Measurements from ENCODE around the gene SHB. TPM values are rescaled to one million over a fixed set of nuclear protein-coding genes. Genes with fewer than 3 reads are reported as not detected.

SHB gene
- total and polyA plus RNA-seq, 2 donors from 2014 or later: 16.4 to 39.8 TPM

GRCh38 chr9:37992924-37993349 lies 76.1 kb downstream of the SHB start:
- H3K9me3 ChIP-seq (ENCODE audit: control insufficient read depth in 2 of 3, insufficient read depth in 1 of 3, low read length in 3 of 3): no peaks in the 10 kb centered on the region
- H3K27me3 ChIP-seq (ENCODE audit: control insufficient read depth, insufficient read depth, low read length): no peaks in the 10 kb centered on the region
- H3K4me1 ChIP-seq (ENCODE audit: control insufficient read depth in 2 of 3, insufficient read depth in 2 of 3, low read depth in 1 of 3, low read length in 3 of 3): peaks cover 3 to 17% (median 11%) of the 10 kb centered on the region in 3 donors
- H3K9ac ChIP-seq (ENCODE audit: low read length in 3 of 3): no peak overlapping the region
- no peak for FAIRE-seq
- H3K27ac ChIP-seq (ENCODE audit: low read depth in 2 of 2, low read length in 2 of 2): peak overlapping the region in 1 of 2 donors; percentile 32
- peaks cover 0 to 2% (median 0%) of the 10 kb centered on the region in 3 donors for H3K36me3 ChIP-seq (ENCODE audit: control insufficient read depth in 2 of 3, insufficient read depth in 3 of 3, low read length in 3 of 3)
- DNase-seq: peak in 2 of 5 donors; percentile 15 to 32
- no peak overlapping the region for H3K4me3 ChIP-seq (ENCODE audit: low read length in 3 of 3)
- intact Hi-C loops (cut with DNase I): no loop called here
- no peak for TF ChIP-seq CTCF (IDR thresholded peaks at IDR 0.05; ENCODE audit: borderline replicate concordance, extremely low read depth, insufficient read depth)

GRCh38 chr9:37990404-37991015 lies 78.5 kb downstream of the SHB start:
- DNase-seq: no peak
- Histone ChIP-seq H3K9ac (ENCODE audit: low read length in 3 of 3) (peak overlapping the region in 1 of 3 donors; percentile 37), H3K27me3 (ENCODE audit: control insufficient read depth, insufficient read depth, low read length) (no peaks in the 10 kb centered on the region), H3K4me1 (ENCODE audit: control insufficient read depth in 2 of 3, insufficient read depth in 2 of 3, low read depth in 1 of 3, low read length in 3 of 3) (peaks cover 0 to 25% (median 13%) of the 10 kb centered on the region in 3 donors), H3K4me3 (ENCODE audit: low read length in 3 of 3) (no peak overlapping the region), H3K36me3 (ENCODE audit: control insufficient read depth in 2 of 3, insufficient read depth in 3 of 3, low read length in 3 of 3) (peaks cover 0 to 2% (median 0%) of the 10 kb centered on the region in 3 donors), H3K9me3 (ENCODE audit: control insufficient read depth in 2 of 3, insufficient read depth in 1 of 3, low read length in 3 of 3) (no peaks in the 10 kb centered on the region), H3K27ac (ENCODE audit: low read depth in 2 of 2, low read length in 2 of 2) (no peak overlapping the region)
- intact Hi-C loops (cut with DNase I): no loop called here
- FAIRE-seq: no peak
- TF ChIP-seq CTCF (IDR thresholded peaks at IDR 0.05; ENCODE audit: borderline replicate concordance, extremely low read depth, insufficient read depth): no peak

GRCh38 chr9:37989701-37990100 lies 79.3 kb downstream of the SHB start:
- Histone ChIP-seq H3K4me1 (ENCODE audit: control insufficient read depth in 2 of 3, insufficient read depth in 2 of 3, low read depth in 1 of 3, low read length in 3 of 3) (peaks cover 0 to 28% (median 20%) of the 10 kb centered on the region in 3 donors), H3K9me3 (ENCODE audit: control insufficient read depth in 2 of 3, insufficient read depth in 1 of 3, low read length in 3 of 3) (no peaks in the 10 kb centered on the region), H3K36me3 (ENCODE audit: control insufficient read depth in 2 of 3, insufficient read depth in 3 of 3, low read length in 3 of 3) (peaks cover 0 to 2% (median 0%) of the 10 kb centered on the region in 3 donors), H3K27ac (ENCODE audit: low read depth in 2 of 2, low read length in 2 of 2) (peak overlapping the region in 1 of 2 donors; percentile 27), H3K27me3 (ENCODE audit: control insufficient read depth, insufficient read depth, low read length) (no peaks in the 10 kb centered on the region), H3K9ac (ENCODE audit: low read length in 3 of 3) (no peak overlapping the region), H3K4me3 (ENCODE audit: low read length in 3 of 3) (no peak overlapping the region)
- DNase-seq: no peak
- intact Hi-C loops (cut with DNase I): loop anchor here (10.0 kb wide), 1 partner anchor 75 kb away; no protein-coding TSS in a partner anchor
- TF ChIP-seq CTCF (IDR thresholded peaks at IDR 0.05; ENCODE audit: borderline replicate concordance, extremely low read depth, insufficient read depth): no peak
- FAIRE-seq: no peak
